Measurements from ENCODE around the gene CDH1.

The CDH1 gene

GRCh38 chr16:68814516-68814915, 77.4 kb downstream of the CDH1 start:
- H3K79me2 ChIP-seq (ENCODE audit: control insufficient read depth, insufficient read depth, low read length): no peaks in the 10 kb centered on the region
- WGBS (ENCODE audit: extremely low coverage, insufficient coverage, low lambda C conversion rate): no CpG with 5 or more reads among the region's 3 CpGs
- H3K4me1 ChIP-seq (ENCODE audit: control insufficient read depth, low read depth, low read length): no peaks in the 10 kb centered on the region
- H2BK15ac ChIP-seq (replicated peaks; ENCODE audit: low read depth): no peak overlapping the region
- H3K27ac ChIP-seq (ENCODE audit: low read depth, low read length): no peak overlapping the region
- no peak for DNase-seq
- no peak overlapping the region for H3K4me3 ChIP-seq (ENCODE audit: low read length)
- no peak overlapping the region for H3K9ac ChIP-seq (ENCODE audit: low read length)
- H3K4me2 ChIP-seq (ENCODE audit: low read length): no peak overlapping the region
- no peaks in the 10 kb centered on the region for H3K27me3 ChIP-seq (ENCODE audit: insufficient read depth, low read length, poor library complexity)
- H3K23ac ChIP-seq (ENCODE audit: low read length): no peak overlapping the region
- no peak overlapping the region for H2BK5ac ChIP-seq (ENCODE audit: low read length)
- H2BK120ac ChIP-seq (ENCODE audit: low read depth, low read length): no peak overlapping the region
- H4K5ac ChIP-seq (ENCODE audit: low read length): no peak overlapping the region
- H3K18ac ChIP-seq (ENCODE audit: low read length): no peak overlapping the region
- H3K56ac ChIP-seq (ENCODE audit: low read length): no peak overlapping the region
- H2AK5ac ChIP-seq (ENCODE audit: low read length): no peak overlapping the region
- no peaks in the 10 kb centered on the region for H3K79me1 ChIP-seq (ENCODE audit: low read length)
- no peak overlapping the region for H3K4ac ChIP-seq (ENCODE audit: low read depth, low read length)
- peaks cover 11% of the 10 kb centered on the region for H3K36me3 ChIP-seq (ENCODE audit: control insufficient read depth, insufficient read depth, low read length)
- no peak overlapping the region for H4K8ac ChIP-seq (ENCODE audit: low read depth, low read length)

GRCh38 chr16:68823401-68824135, 86.5 kb downstream of the CDH1 start:
- no peak overlapping the region for H4K5ac ChIP-seq (ENCODE audit: low read length)
- H3K36me3 ChIP-seq (ENCODE audit: control insufficient read depth, insufficient read depth, low read length): peaks cover 8% of the 10 kb centered on the region
- no peak overlapping the region for H2BK120ac ChIP-seq (ENCODE audit: low read depth, low read length)
- WGBS (ENCODE audit: extremely low coverage, insufficient coverage, low lambda C conversion rate): no CpG with 5 or more reads among the region's 8 CpGs
- H3K27ac ChIP-seq (ENCODE audit: low read depth, low read length): no peak overlapping the region
- no peak overlapping the region for H2AK5ac ChIP-seq (ENCODE audit: low read length)
- H3K4ac ChIP-seq (ENCODE audit: low read depth, low read length): no peak overlapping the region
- H3K79me2 ChIP-seq (ENCODE audit: control insufficient read depth, insufficient read depth, low read length): no peaks in the 10 kb centered on the region
- no peak overlapping the region for H3K4me2 ChIP-seq (ENCODE audit: low read length)
- no peak overlapping the region for H2BK15ac ChIP-seq (replicated peaks; ENCODE audit: low read depth)
- no peak overlapping the region for H3K56ac ChIP-seq (ENCODE audit: low read length)
- H3K4me1 ChIP-seq (ENCODE audit: control insufficient read depth, low read depth, low read length): no peaks in the 10 kb centered on the region
- no peak overlapping the region for H2BK5ac ChIP-seq (ENCODE audit: low read length)
- H4K8ac ChIP-seq (ENCODE audit: low read depth, low read length): no peak overlapping the region
- no peaks in the 10 kb centered on the region for H3K27me3 ChIP-seq (ENCODE audit: insufficient read depth, low read length, poor library complexity)
- H3K4me3 ChIP-seq (ENCODE audit: low read length): no peak overlapping the region
- no peak overlapping the region for H3K23ac ChIP-seq (ENCODE audit: low read length)
- H3K18ac ChIP-seq (ENCODE audit: low read length): no peak overlapping the region
- no peak overlapping the region for H3K9ac ChIP-seq (ENCODE audit: low read length)
- no peaks in the 10 kb centered on the region for H3K79me1 ChIP-seq (ENCODE audit: low read length)
- DNase-seq: peak; percentile 94

- H2AK5ac ChIP-seq (ENCODE audit: low read length): no peak overlapping the region
- H3K4ac ChIP-seq (ENCODE audit: low read depth, low read length): no peak overlapping the region
- no peak overlapping the region for H3K27ac ChIP-seq (ENCODE audit: low read depth, low read length)
- no peak overlapping the region for H3K56ac ChIP-seq (ENCODE audit: low read length)
- H4K5ac ChIP-seq (ENCODE audit: low read length): no peak overlapping the region
- DNase-seq: peak; percentile 15
- H2BK15ac ChIP-seq (replicated peaks; ENCODE audit: low read depth): no peak overlapping the region
- no peak overlapping the region for H2BK5ac ChIP-seq (ENCODE audit: low read length)
- no peak overlapping the region for H3K4me3 ChIP-seq (ENCODE audit: low read length)
- no peak overlapping the region for H3K18ac ChIP-seq (ENCODE audit: low read length)
- no peak overlapping the region for H2BK120ac ChIP-seq (ENCODE audit: low read depth, low read length)
- no peak overlapping the region for H3K9ac ChIP-seq (ENCODE audit: low read length)
- H3K79me2 ChIP-seq (ENCODE audit: control insufficient read depth, insufficient read depth, low read length): no peaks in the 10 kb centered on the region
- H3K4me1 ChIP-seq (ENCODE audit: control insufficient read depth, low read depth, low read length): no peaks in the 10 kb centered on the region
- H3K4me2 ChIP-seq (ENCODE audit: low read length): no peak overlapping the region
- H4K8ac ChIP-seq (ENCODE audit: low read depth, low read length): no peak overlapping the region
- H3K36me3 ChIP-seq (ENCODE audit: control insufficient read depth, insufficient read depth, low read length): peaks cover 6% of the 10 kb centered on the region
- no peaks in the 10 kb centered on the region for H3K79me1 ChIP-seq (ENCODE audit: low read length)
- no peak overlapping the region for H3K23ac ChIP-seq (ENCODE audit: low read length)
- no peaks in the 10 kb centered on the region for H3K27me3 ChIP-seq (ENCODE audit: insufficient read depth, low read length, poor library complexity)
These were observed 88.3 kb downstream of the CDH1 start for GRCh38 chr16:68825427-68825826.

- no peaks in the 10 kb centered on the region for H3K79me1 ChIP-seq (ENCODE audit: low read length)
- no peaks in the 10 kb centered on the region for H3K4me1 ChIP-seq (ENCODE audit: control insufficient read depth, low read depth, low read length)
- H3K27me3 ChIP-seq (ENCODE audit: insufficient read depth, low read length, poor library complexity): no peaks in the 10 kb centered on the region
- no peak overlapping the region for H4K5ac ChIP-seq (ENCODE audit: low read length)
- no peak overlapping the region for H3K27ac ChIP-seq (ENCODE audit: low read depth, low read length)
- H2AK5ac ChIP-seq (ENCODE audit: low read length): no peak overlapping the region
- WGBS (ENCODE audit: extremely low coverage, insufficient coverage, low lambda C conversion rate): no CpG with 5 or more reads among the region's 6 CpGs
- DNase-seq: no peak
- H3K4me2 ChIP-seq (ENCODE audit: low read length): no peak overlapping the region
- H3K9ac ChIP-seq (ENCODE audit: low read length): no peak overlapping the region
- H3K4me3 ChIP-seq (ENCODE audit: low read length): no peak overlapping the region
- no peak overlapping the region for H2BK120ac ChIP-seq (ENCODE audit: low read depth, low read length)
- no peak overlapping the region for H2BK5ac ChIP-seq (ENCODE audit: low read length)
- H3K23ac ChIP-seq (ENCODE audit: low read length): no peak overlapping the region
- H3K4ac ChIP-seq (ENCODE audit: low read depth, low read length): no peak overlapping the region
- no peak overlapping the region for H3K56ac ChIP-seq (ENCODE audit: low read length)
- no peaks in the 10 kb centered on the region for H3K79me2 ChIP-seq (ENCODE audit: control insufficient read depth, insufficient read depth, low read length)
- no peak overlapping the region for H2BK15ac ChIP-seq (replicated peaks; ENCODE audit: low read depth)
- H3K18ac ChIP-seq (ENCODE audit: low read length): no peak overlapping the region
- no peak overlapping the region for H4K8ac ChIP-seq (ENCODE audit: low read depth, low read length)
- H3K36me3 ChIP-seq (ENCODE audit: control insufficient read depth, insufficient read depth, low read length): peaks cover 6% of the 10 kb centered on the region
These were observed 89.6 kb downstream of the CDH1 start for GRCh38 chr16:68826652-68827051.

GRCh38 chr16:68833251-68833650, 96.2 kb downstream of the CDH1 start:
- Histone ChIP-seq H3K4me1 (ENCODE audit: control insufficient read depth, low read depth, low read length) (no peaks in the 10 kb centered on the region), H3K79me1 (ENCODE audit: low read length) (no peaks in the 10 kb centered on the region), H4K5ac (ENCODE audit: low read length) (no peak overlapping the region), H3K4ac (ENCODE audit: low read depth, low read length) (no peak overlapping the region), H4K8ac (ENCODE audit: low read depth, low read length) (no peak overlapping the region), H2BK5ac (ENCODE audit: low read length) (no peak overlapping the region), H3K36me3 (ENCODE audit: control insufficient read depth, insufficient read depth, low read length) (peaks cover 3% of the 10 kb centered on the region), H3K56ac (ENCODE audit: low read length) (no peak overlapping the region), H2AK5ac (ENCODE audit: low read length) (no peak overlapping the region), H2BK15ac (replicated peaks; ENCODE audit: low read depth) (no peak overlapping the region), H3K79me2 (ENCODE audit: control insufficient read depth, insufficient read depth, low read length) (no peaks in the 10 kb centered on the region), H3K23ac (ENCODE audit: low read length) (no peak overlapping the region), H3K9ac (ENCODE audit: low read length) (no peak overlapping the region), H3K27ac (ENCODE audit: low read depth, low read length) (no peak overlapping the region), H3K27me3 (ENCODE audit: insufficient read depth, low read length, poor library complexity) (no peaks in the 10 kb centered on the region), H2BK120ac (ENCODE audit: low read depth, low read length) (no peak overlapping the region), H3K4me2 (ENCODE audit: low read length) (no peak overlapping the region), H3K4me3 (ENCODE audit: low read length) (no peak overlapping the region), H3K18ac (ENCODE audit: low read length) (no peak overlapping the region)
- no peak for DNase-seq
- no CpG with 5 or more reads among the region's 14 CpGs for WGBS (ENCODE audit: extremely low coverage, insufficient coverage, low lambda C conversion rate)

- H3K23ac ChIP-seq (ENCODE audit: low read length): no peak overlapping the region
- H3K27ac ChIP-seq (ENCODE audit: low read depth, low read length): no peak overlapping the region
- H3K79me2 ChIP-seq (ENCODE audit: control insufficient read depth, insufficient read depth, low read length): no peaks in the 10 kb centered on the region
- no peak for DNase-seq
- no peak overlapping the region for H3K4me2 ChIP-seq (ENCODE audit: low read length)
- no peak overlapping the region for H3K9ac ChIP-seq (ENCODE audit: low read length)
- H3K79me1 ChIP-seq (ENCODE audit: low read length): no peaks in the 10 kb centered on the region
- no peak overlapping the region for H3K18ac ChIP-seq (ENCODE audit: low read length)
- no peak overlapping the region for H3K4ac ChIP-seq (ENCODE audit: low read depth, low read length)
- H3K4me1 ChIP-seq (ENCODE audit: control insufficient read depth, low read depth, low read length): no peaks in the 10 kb centered on the region
- no peak overlapping the region for H4K8ac ChIP-seq (ENCODE audit: low read depth, low read length)
- no peak overlapping the region for H3K56ac ChIP-seq (ENCODE audit: low read length)
- no peak overlapping the region for H4K5ac ChIP-seq (ENCODE audit: low read length)
- H3K36me3 ChIP-seq (ENCODE audit: control insufficient read depth, insufficient read depth, low read length): peaks cover 3% of the 10 kb centered on the region
- H2BK15ac ChIP-seq (replicated peaks; ENCODE audit: low read depth): no peak overlapping the region
- no CpG with 5 or more reads among the region's 1 CpG for WGBS (ENCODE audit: extremely low coverage, insufficient coverage, low lambda C conversion rate)
- no peak overlapping the region for H2BK120ac ChIP-seq (ENCODE audit: low read depth, low read length)
- H2AK5ac ChIP-seq (ENCODE audit: low read length): no peak overlapping the region
- H2BK5ac ChIP-seq (ENCODE audit: low read length): no peak overlapping the region
- H3K27me3 ChIP-seq (ENCODE audit: insufficient read depth, low read length, poor library complexity): no peaks in the 10 kb centered on the region
- H3K4me3 ChIP-seq (ENCODE audit: low read length): no peak overlapping the region
These were observed 97.5 kb downstream of the CDH1 start for GRCh38 chr16:68834550-68834949.

All from mesendoderm (in vitro differentiated cells).